Body of pancreas (tissue), 4 donors: Measurements from ENCODE around the gene ANTXR2. TPM values are rescaled to one million over a fixed set of nuclear protein-coding genes. Genes with fewer than 3 reads are reported as not detected.
"Not testable (repeated sequence)": the region's sequence is repeated elsewhere in the genome, so short reads cannot be mapped to it uniquely, and the experiment has no call there.

Source experiments
- ATAC-seq: fragments of 150-250 bp; one replicate; pipeline ENCODE4 v1.9.1; 2016
- DNase-seq, 4 donors: peaks; one replicate each; pipeline ENCODE4 v3.0.0-alpha.2; 2019
- H3K27ac ChIP-seq, 4 donors: fragments of 200-600 bp; sonication (generic); 1 replicate in 3 of 4; 2 replicates in 1 of 4; pipeline versions ENCODE4 v1.5.1 to v1.6.1; 2016 to 2019; ENCODE audit warnings: mild to moderate bottlenecking in 1 of 4, mixed read lengths in 1 of 4, moderate library complexity in 1 of 4
- H3K27me3 ChIP-seq, 2 donors: fragments of 200-600 bp; sonication (generic); one replicate each; pipeline ENCODE4 v1.6.0; 2016; ENCODE audit warnings: mild to moderate bottlenecking in 1 of 2
- H3K36me3 ChIP-seq, 2 donors: fragments of 200-600 bp; sonication (generic); replicated peaks in 1 of 2; 2 replicates each; pipeline ENCODE4 v1.5.1; 2016; ENCODE audit warnings: low read depth in 2 of 2; ENCODE audit not compliant: insufficient read depth in 1 of 2
- H3K4me1 ChIP-seq: fragments of 200-600 bp; sonication (generic); one replicate; pipeline ENCODE4 v1.6.0; 2016
- H3K4me3 ChIP-seq, 2 donors: fragments of 200-600 bp; sonication (generic); 1 replicate in 1 of 2; 2 replicates in 1 of 2; pipeline ENCODE4 v1.5.1; 2016 to 2019
- H3K9me3 ChIP-seq, 3 donors: fragments of 200-600 bp; sonication (generic); 1 replicate in 2 of 3; 2 replicates in 1 of 3; pipeline ENCODE4 v1.5.1; 2016
- POLR2A ChIP-seq, 3 donors: fragments of 450-650 bp; IDR thresholded peaks; one replicate each; pipeline ENCODE4 v1.6.1; 2016; ENCODE audit warnings: antibody characterized with exemption in 3 of 3, mild to moderate bottlenecking in 2 of 3
- WGBS, 2 donors: methylation state at CpG; one replicate each; pipeline ENCODE4 v1.1.5; 2017; 5-methylcytosine and 5-hydroxymethylcytosine counted together
- intact Hi-C: fragments of 100-400 bp; cut with DNase I; formaldehyde crosslinking; loops from one replicate; pipeline ENCODE4 v1.15.1; 2023
- total RNA-seq, 2 donors: library from RNA; depleted of rRNA; stranded (reverse); fragments of >200 nt; gene quantifications; one replicate each; pipeline ENCODE4 v1.1.0, GENCODE V29; 2016
- TF ChIP-seq, protein P1 (sequence below), 7 experiments: fragments of 450-650 bp in 4 of 7; fragments of 200-600 bp in 3 of 7; sonication (generic) in 3 of 7; IDR thresholded peaks; one replicate each; pipeline ENCODE4 v1.5.1; 2016 to 2019; ENCODE audit warnings: antibody characterized with exemption in 7 of 7

Gene ANTXR2
- total RNA-seq: 10 to 100 TPM; 16.9 to 34.6 TPM

DNA sequence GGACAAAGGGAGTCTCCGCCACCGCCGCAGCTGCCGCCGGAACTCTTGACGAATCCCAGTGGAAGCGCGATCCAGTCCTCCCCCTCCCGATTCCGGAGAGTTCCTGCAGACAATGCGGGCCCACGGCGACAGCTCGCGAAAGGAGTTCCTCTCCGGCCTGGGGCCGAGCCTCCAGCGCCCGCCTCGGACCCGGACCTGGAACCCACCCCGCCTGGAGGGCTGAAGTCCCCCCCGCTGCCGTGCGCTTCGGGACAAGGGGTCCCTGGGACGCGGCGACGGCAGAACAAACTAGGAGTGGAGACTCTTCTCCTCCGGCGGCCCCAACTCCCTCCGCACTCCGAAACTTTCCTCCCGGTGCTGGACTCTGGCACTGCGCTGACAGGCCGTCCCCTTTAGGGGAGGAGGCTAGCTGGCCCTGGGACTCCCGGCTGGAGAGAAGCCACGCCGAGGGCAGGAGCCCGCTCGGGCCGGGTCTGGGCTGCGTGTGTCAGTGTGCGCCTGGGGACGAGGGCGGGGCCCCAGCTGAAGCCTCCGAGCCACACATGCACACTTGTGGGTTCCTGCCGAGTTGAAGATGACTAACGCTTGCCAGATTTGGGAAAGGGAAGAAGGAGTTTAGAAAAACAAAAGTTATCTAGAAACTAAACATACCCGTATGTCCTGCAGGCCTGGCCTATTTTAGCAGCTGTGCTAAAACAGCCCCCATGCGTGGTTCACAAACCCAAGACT, at the start of gene ANTXR2:
TSS of gene ANTXR2 (minus strand) at position 486 of the 729 bp plus-strand sequence. CDS start 669 bp downstream, outside the sequence.
- intact Hi-C loops: no loop called here
- Histone ChIP-seq H3K36me3 (no peaks in the 10 kb centered on the region), H3K4me1 (peaks cover 19% of the 10 kb centered on the region), H3K27ac (peak within 1 kb of the TSS; percentile 18 to 83 (median 70)), H3K27me3 (no peaks in the 10 kb centered on the region), H3K9me3 (no peaks in the 10 kb centered on the region), H3K4me3 (peak within 1 kb of the TSS; percentile 53 to 66)
- DNase-seq (peak; percentile 81 to 89 (median 87)), ATAC-seq (peak; percentile 95)
- peak; percentile 50 to 81 (median 76) for TF ChIP-seq POLR2A (IDR thresholded peaks at IDR 0.05)
- TF ChIP-seq, protein P1, sequence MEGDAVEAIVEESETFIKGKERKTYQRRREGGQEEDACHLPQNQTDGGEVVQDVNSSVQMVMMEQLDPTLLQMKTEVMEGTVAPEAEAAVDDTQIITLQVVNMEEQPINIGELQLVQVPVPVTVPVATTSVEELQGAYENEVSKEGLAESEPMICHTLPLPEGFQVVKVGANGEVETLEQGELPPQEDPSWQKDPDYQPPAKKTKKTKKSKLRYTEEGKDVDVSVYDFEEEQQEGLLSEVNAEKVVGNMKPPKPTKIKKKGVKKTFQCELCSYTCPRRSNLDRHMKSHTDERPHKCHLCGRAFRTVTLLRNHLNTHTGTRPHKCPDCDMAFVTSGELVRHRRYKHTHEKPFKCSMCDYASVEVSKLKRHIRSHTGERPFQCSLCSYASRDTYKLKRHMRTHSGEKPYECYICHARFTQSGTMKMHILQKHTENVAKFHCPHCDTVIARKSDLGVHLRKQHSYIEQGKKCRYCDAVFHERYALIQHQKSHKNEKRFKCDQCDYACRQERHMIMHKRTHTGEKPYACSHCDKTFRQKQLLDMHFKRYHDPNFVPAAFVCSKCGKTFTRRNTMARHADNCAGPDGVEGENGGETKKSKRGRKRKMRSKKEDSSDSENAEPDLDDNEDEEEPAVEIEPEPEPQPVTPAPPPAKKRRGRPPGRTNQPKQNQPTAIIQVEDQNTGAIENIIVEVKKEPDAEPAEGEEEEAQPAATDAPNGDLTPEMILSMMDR (IDR thresholded peaks at IDR 0.05): peak in 2 of 7 experiments; percentile 7 to 10
- 0% methylated on average over 22 to 50 of the region's 52 CpGs for WGBS, 2 donors

DNA sequence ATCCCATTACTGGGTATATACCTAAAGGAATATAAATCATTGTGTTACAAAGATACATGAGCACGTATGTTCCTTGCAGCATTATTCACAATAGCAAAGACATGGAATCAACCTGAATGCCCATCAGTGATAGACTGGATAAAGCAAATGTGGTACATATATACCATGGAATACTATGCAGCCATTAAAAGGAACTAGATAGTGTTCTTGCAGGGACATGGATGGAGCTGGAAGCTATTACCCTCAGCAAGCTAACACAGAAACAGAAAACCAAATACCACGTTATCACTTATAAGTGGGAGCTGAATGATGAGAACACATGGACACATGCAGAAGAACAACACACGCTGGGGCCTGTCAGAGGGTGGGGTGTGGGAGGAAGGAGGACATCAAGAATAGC, 48.8 kb upstream of the ANTXR2 start:
- ATAC-seq: not testable (repeated sequence)

DNA sequence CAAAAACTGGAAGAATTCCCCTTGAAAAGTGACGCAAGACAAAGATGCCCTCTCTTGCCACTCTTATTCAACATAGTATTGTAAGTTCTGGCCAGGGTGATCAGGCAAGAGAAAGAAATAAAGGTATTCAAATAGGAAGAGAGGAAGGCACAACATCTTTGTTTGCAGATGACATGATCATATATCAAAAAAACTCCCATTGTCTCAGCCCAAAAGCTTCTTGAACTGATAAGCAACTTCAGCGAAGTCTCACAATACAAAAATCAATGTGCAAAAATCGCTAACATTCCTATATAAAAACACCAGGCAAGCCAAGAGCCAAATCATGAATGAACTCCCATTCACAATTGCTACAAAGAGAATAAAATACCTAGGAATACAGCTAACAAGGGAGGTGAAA, 46.6 kb upstream of the ANTXR2 start:
- intact Hi-C loops: not testable (repeated sequence)

More for the DNA sequence above, 48.8 kb upstream of the ANTXR2 start:
- H3K36me3 ChIP-seq, H3K4me1 ChIP-seq, DNase-seq, intact Hi-C loops, H3K27me3 ChIP-seq, H3K27ac ChIP-seq, H3K9me3 ChIP-seq, H3K4me3 ChIP-seq: not testable (repeated sequence)
- WGBS, 2 donors: 82 to 91% methylated on average over 3 of the region's 3 CpGs

DNA sequence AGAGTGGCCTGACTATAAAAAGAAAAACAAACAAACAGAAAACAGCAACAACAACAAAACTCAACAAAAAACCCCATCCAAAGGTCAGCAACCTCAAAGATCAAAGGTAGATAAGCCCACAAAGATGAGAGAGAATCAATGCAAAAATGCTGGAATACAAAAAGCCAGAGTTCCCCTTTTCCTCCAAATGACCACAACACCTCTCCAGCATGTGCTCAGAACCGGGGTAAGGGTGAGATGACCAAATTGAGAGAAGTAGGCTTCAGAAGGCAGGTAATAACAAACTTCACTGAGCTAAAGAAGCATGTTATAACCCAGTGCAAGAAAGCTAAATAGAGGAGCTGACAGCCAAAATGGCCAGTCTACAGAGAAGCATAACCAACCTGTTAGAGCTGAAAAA, 43.5 kb upstream of the ANTXR2 start:
- intact Hi-C loops: no loop called here
- Histone ChIP-seq H3K27ac (no peak overlapping the region), H3K4me1 (no peaks in the 10 kb centered on the region), H3K36me3 (no peaks in the 10 kb centered on the region), H3K9me3 (no peaks in the 10 kb centered on the region), H3K27me3 (no peaks in the 10 kb centered on the region), H3K4me3 (no peak overlapping the region)
- no peak for TF ChIP-seq POLR2A (IDR thresholded peaks at IDR 0.05)
- TF ChIP-seq, protein P1 (IDR thresholded peaks at IDR 0.05): no peak
- ATAC-seq (no peak), DNase-seq (no peak)
- 29 to 59% methylated on average over 1 of the region's 1 CpG for WGBS, 2 donors

More for the DNA sequence above, 46.6 kb upstream of the ANTXR2 start:
- not testable (repeated sequence) for ATAC-seq, H3K27ac ChIP-seq, H3K4me1 ChIP-seq, DNase-seq, H3K36me3 ChIP-seq, H3K9me3 ChIP-seq, H3K27me3 ChIP-seq, H3K4me3 ChIP-seq
- WGBS, 2 donors: 61 to 79% methylated on average over 3 of the region's 3 CpGs

DNA sequence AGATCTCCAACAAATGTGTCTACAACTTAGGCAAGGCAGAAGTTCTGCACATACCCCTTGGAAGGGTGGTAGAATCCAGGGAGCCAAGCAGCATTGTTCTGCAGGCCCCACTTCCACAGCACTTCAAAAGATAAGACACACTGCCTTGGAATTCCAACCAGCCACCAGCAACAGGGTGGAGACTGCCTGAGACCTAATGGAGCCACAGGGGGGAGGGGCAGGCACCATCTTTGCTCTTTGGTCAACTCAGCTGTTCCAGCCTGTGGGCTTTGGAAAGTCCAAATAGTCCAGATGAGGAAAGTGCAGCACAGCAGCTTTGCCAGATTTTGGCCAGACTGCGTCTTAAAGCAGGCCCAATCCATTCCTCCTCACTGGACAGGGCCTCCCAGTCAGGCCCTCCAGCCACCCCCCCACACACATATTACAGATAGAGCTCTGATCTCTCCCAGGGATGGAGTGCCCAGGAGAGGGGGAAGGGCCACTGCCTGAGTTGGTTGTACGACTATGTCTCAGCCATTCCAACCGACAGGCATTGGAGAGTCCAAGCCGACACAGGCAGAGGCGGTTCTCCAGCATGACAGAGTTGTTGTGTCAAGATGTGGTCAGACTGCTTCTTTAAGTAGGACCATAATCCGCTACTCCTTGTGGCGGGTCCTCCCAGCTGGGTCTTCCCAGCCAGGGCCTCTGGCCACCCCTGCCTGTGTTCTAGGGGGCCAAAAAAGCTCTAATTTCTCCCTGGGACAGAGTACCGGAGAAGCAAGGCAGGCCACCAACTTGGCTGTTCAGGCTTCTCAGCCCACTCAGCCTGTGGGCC, 42.5 kb upstream of the ANTXR2 start:
- ATAC-seq (no peak), DNase-seq (no peak)
- no peaks in the 10 kb centered on the region for H3K4me1 ChIP-seq
- no peaks in the 10 kb centered on the region for H3K9me3 ChIP-seq
- no peak overlapping the region for H3K27ac ChIP-seq
- no peaks in the 10 kb centered on the region for H3K36me3 ChIP-seq
- H3K4me3 ChIP-seq: no peak overlapping the region
- intact Hi-C loops: no loop called here
- H3K27me3 ChIP-seq: no peaks in the 10 kb centered on the region
- 91 to 92% methylated on average over 7 to 8 of the region's 8 CpGs for WGBS, 2 donors
- TF ChIP-seq, protein P1 (IDR thresholded peaks at IDR 0.05): no peak
- TF ChIP-seq POLR2A (IDR thresholded peaks at IDR 0.05): no peak
